Activated naive CD4-positive, alpha-beta T cell treated with anti-CD3 and anti-CD28 coated beads, Interleukin-2, amount 50 U/mL, for 16 hours (primary cell): Measurements from ENCODE around the gene RALGAPA2.

Experiments used
- DNase-seq: peaks from one replicate; pipeline ENCODE4 v3.0.0-alpha.2; 2020

RALGAPA2 gene

GRCh38 chr20:20491784-20492264, 220.6 kb downstream of the RALGAPA2 start:
- DNase-seq = no peak

GRCh38 chr20:20491110-20491783, 221.2 kb downstream of the RALGAPA2 start:
- no peak for DNase-seq

- no peak for DNase-seq
These were observed 221.8 kb downstream of the RALGAPA2 start for GRCh38 chr20:20490673-20491072.

GRCh38 chr20:20489648-20490341, 222.6 kb downstream of the RALGAPA2 start:
- no peak for DNase-seq

GRCh38 chr20:20489054-20489453, 223.4 kb downstream of the RALGAPA2 start:
- DNase-seq = no peak

- DNase-seq = no peak
These were observed 224.1 kb downstream of the RALGAPA2 start for GRCh38 chr20:20488388-20488787.

DNA sequence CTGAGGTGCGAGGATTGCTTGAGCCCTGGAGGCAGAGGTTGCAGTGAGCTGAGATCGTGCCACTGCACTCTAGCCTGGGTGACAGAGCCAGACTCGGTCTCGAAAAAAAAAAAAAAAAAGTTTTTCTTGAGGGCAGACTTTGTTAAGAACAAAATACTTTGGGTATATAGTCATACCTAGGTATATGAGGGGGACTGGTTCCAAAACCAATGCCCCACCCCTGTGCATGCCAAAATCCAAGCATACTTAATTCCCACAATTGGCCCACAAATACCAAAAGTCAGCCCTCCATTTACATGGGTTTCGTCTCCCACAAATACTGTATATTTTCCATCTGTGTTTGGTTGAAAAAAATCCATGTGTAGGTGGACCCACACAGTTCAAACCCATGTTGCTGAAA, 224.6 kb downstream of the RALGAPA2 start:
- DNase-seq = no peak

GRCh38 chr20:20483328-20483727, 229.1 kb downstream of the RALGAPA2 start:
- no peak for DNase-seq

GRCh38 chr20:20482453-20482852, 230.0 kb downstream of the RALGAPA2 start:
- DNase-seq = no peak

DNA sequence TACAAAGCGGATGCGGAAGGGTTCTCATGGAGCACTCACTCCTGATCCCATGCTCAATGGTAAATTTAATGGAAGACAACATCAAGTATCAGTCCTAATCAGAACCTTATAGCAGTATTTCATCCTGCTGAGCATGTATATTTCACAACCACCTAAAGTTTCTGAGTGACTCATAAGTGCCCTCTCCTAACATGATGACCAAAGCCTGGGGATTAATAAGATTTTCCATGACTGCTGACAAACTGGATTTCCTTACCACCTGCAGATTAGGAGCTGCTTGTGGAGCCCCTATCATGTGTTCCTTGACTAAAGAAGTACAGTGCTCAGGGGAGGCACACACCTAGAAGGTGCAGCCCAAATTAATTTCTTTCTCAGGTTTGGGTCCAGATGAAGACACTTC, 231.8 kb downstream of the RALGAPA2 start:
- no peak for DNase-seq

DNA sequence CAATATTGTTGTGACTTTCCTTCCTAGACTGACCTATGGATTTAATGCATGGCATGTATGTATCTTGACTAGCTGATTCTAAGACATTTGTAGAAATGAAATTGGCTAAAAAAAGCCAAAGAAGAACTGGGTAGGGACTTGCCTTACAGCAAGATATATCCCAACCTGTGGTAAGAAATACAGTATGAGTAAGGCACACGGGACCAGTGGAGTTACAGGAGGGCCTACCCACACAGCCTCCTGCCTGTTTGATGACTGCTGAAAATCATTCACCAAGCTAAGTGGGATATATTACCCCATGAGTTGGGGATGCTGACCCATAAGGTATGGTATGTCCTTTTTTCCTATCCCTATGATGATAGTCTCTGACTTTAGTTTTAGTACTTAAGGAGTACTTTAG, 232.3 kb downstream of the RALGAPA2 start:
- no peak for DNase-seq

DNA sequence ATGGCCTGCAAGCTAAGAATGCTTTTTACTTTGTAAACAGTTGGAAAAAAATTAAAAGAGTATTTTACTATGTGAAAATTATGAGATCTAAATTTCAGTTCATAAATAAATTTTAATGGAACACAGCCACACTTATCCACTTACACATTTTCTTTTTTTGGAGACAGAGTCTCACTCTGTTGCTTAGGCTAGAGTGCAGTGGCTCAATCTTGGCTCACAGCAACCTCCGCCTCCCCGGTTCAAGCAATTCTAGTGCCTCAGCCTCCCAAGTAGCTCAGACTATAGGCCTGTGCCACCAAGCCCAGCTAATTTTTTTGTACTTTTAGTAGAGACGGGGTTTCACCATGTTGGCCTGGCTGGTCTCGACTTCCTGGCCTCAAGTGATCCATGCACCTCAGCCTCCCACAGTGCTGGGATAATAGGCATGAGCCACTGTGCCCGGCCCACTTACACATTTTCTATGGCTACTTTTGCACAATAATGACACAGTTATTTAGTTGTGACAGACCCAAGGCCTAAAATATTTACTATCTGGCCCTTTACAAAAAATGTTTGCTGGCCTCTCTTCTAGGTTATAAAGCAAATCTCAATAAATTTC, 234.9 kb downstream of the RALGAPA2 start:
- no peak for DNase-seq

DNA sequence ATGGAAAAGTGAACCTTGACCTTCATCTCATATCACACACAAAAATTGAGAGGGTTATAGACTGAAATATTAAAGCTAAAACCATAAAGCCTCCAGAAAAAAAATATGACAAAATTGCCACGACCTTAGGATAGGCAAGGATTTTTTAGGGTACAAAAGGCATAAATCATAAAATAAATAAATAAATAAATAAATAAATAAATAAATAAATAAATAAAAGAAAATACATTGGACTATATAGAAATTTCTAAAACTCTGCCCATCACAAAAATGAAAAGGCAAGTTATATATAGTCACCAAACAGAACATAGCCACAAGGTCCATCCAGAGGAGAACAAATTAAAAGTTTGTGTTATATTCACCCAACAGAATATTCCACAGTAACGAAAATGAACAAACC, 235.9 kb downstream of the RALGAPA2 start:
- no peak for DNase-seq

GRCh38 chr20:20473657-20474056, 238.8 kb downstream of the RALGAPA2 start:
- no peak for DNase-seq

GRCh38 chr20:20472684-20473274, 239.7 kb downstream of the RALGAPA2 start:
- no peak for DNase-seq

- no peak for DNase-seq
These were observed 246.0 kb downstream of the RALGAPA2 start for GRCh38 chr20:20466341-20466879.

DNA sequence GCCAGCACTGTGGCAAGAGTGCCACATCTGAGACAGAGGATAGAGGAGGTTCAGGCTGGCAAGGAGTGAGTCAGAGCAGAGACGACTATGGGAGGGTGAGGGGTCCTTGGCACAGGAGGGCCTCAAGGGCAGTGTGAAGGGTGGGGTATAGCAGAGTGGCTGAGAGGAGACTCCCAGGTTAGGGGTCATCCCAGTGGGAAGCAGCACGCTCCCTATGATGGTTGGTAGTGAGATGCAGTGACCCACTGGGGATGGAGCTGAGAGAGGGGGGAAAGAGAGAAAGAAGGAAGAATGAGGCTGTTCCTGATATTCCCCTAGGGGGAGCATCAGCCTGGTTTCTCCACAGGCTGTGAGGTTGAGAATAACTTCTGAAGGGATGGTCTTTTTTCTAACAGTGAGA, 247.2 kb downstream of the RALGAPA2 start:
- DNase-seq = no peak

DNA sequence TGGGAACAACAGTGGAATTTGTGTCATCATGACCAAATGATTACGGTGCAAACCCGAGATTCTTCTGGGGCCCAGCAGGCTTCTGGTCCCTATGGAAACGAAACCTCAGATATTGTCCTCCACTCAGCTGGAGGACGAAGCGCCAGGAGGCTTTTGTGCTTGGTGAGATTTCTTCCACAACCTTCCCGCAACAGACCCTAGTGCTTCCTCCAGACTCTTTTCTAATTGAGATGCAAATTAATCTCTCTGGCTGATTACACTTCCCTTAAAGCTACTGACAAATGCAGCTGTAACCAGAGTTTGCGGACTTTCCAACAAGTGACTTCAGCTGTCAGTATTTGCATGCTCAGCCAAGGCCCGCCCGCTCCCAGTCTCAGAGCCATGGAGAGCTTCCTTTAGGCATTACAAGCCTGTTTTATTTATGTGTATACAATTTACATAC, 248.5 kb downstream of the RALGAPA2 start:
- no peak for DNase-seq

DNA sequence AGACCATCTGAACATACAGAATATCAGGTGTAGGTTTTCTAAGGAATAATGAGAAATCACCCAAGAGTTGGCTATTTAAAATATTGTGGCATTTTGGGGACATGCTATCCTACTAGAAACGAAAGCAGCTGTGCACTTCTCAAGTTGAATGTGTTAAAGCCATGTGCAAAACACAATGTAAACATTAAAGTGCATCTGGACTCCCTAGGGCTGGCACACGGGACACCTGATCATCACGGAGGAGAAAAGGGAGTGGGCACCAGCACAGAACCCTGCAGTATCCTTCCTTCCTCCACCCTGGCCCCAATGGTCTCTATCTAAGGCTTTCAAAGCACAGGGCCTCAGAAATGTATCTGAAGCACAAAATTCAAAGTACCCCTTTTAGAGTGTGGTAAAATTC, 250.3 kb downstream of the RALGAPA2 start:
- no peak for DNase-seq

- DNase-seq = no peak
These were observed 250.9 kb downstream of the RALGAPA2 start for GRCh38 chr20:20461551-20461950.

GRCh38 chr20:20459726-20460125, 252.7 kb downstream of the RALGAPA2 start:
- no peak for DNase-seq

DNA sequence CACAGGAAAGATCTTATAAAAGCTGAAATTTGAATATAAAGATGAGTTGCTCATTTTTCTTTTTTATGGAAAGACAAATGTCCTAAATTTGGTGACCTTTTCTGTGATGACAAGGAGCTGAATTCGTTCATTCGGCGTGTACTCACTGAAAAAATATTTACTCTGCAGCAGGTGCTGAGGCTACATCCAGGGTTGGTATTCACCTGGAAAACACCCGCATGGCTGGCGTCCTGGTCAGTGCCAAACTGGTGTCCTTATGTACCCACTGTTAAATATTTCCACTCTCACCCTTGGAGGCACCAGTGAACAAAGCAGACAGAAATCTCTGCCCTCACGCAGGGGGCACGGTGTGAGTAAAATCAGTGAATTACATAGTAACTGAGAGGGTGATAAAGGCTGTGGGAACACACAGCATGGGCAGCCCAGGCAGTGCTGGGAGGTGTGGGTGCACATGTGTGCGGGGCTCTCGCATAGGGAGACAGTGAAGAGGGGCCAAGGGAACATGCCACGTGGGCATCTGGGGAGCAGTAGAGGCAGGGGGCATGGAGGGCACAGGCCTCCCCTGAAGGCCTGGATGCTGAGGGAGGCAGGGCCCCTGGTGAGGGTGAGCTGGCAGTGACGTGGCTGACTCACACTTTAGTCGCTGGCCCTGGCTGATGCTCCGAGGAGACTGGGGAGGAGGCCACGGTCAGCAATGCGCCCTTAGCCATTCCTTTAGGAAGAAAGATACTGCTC, 254.9 kb downstream of the RALGAPA2 start:
- no peak for DNase-seq

DNA sequence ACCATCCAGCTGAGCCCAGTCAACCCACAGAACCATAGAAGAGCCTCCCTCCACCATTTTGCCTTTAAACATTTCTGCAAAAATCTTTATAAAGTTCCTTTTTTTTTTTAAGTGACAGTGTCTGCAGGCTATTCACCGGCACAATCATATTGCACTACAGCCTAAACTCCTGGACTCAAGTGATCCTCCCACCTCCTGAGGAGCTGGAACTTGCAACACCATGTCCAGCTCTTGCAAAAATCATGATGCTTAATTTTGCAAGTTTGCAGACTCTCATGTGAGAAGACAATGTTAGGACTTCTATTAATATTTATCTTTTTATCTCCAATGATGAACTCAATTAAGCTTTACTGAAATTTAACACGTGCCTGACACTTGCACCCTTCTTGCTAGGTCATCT, 255.7 kb downstream of the RALGAPA2 start:
- no peak for DNase-seq
